Adrenal gland (tissue), 5 donors: ENCODE measurements around the gene TNFRSF25.

Experiments used
- CTCF ChIP-seq, 6 experiments: fragments of 450-650 bp in 4 of 6; fragments of 200-600 bp in 2 of 6; sonication (generic) in 1 of 6; IDR thresholded peaks; 1 replicate in 5 of 6; 2 replicates in 1 of 6; pipeline versions ENCODE4 v1.5.1 to v1.8.0; 2016 to 2021; ENCODE audit warnings: antibody characterized with exemption in 6 of 6, mild to moderate bottlenecking in 2 of 6, moderate library complexity in 1 of 6
- POLR2A ChIP-seq, 2 donors: fragments of 450-650 bp; IDR thresholded peaks; one replicate each; pipeline ENCODE4 v1.6.1; 2017; ENCODE audit warnings: antibody characterized with exemption in 2 of 2, mild to moderate bottlenecking in 2 of 2, moderate library complexity in 1 of 2
- donor health status: DM: no; HTN: no; CAD: no.

GRCh38 chr1:6467224-6467623 is 1.3 kb upstream of the TNFRSF25 start:
- TF ChIP-seq POLR2A (IDR thresholded peaks at IDR 0.05) = no peak
- TF ChIP-seq CTCF (IDR thresholded peaks at IDR 0.05) = no peak
